Tibial nerve (tissue), 4 donors: ENCODE measurements around the gene TRDMT1. TPM values are rescaled to one million over a fixed set of nuclear protein-coding genes. Genes with fewer than 3 reads are reported as not detected.
A peak's percentile ranks its signal among the peaks of the same experiment; 100 is the strongest.

Source experiments
- DNase-seq, 2 donors: peaks; one replicate each; pipeline ENCODE4 v3.0.0-alpha.2; 2019; ENCODE audit warnings: low spot score in 2 of 2
- H3K27ac ChIP-seq, 4 donors: fragments of 200-600 bp; sonication (generic) in 3 of 4; one replicate each; pipeline ENCODE4 v1.5.1; 2017 to 2019; ENCODE audit warnings: mild to moderate bottlenecking in 1 of 4
- H3K27me3 ChIP-seq, 2 donors: fragments of 200-600 bp; sonication (generic) in 1 of 2; one replicate each; pipeline versions ENCODE4 v1.5.1 to v1.6.0; 2017 to 2019
- H3K36me3 ChIP-seq, 3 donors: fragments of 200-600 bp; sonication (generic); one replicate each; pipeline ENCODE4 v1.5.1; 2018 to 2019
- H3K4me1 ChIP-seq, 4 donors: fragments of 200-600 bp; sonication (generic) in 3 of 4; one replicate each; pipeline ENCODE4 v1.5.1; 2017 to 2019
- H3K4me3 ChIP-seq, 4 donors: fragments of 200-600 bp; sonication (generic) in 3 of 4; one replicate each; pipeline ENCODE4 v1.5.1; 2017 to 2019; ENCODE audit warnings: mild to moderate bottlenecking in 1 of 4, moderate library complexity in 1 of 4
- H3K9me3 ChIP-seq, 4 donors: fragments of 200-600 bp; sonication (generic) in 3 of 4; one replicate each; pipeline ENCODE4 v1.5.1; 2017 to 2019
- CTCF ChIP-seq, 5 experiments: fragments of 200-600 bp in 3 of 5; fragments of 450-650 bp in 2 of 5; sonication (generic) in 3 of 5; IDR thresholded peaks; one replicate each; pipeline ENCODE4 v1.5.1; 2016 to 2019; ENCODE audit warnings: antibody characterized with exemption in 5 of 5, mild to moderate bottlenecking in 3 of 5, moderate library complexity in 2 of 5
- EP300 ChIP-seq, 2 donors: sonication (generic); formaldehyde crosslinking; IDR thresholded peaks; one replicate each; pipeline ENCODE4 v1.6.1; 2017; ENCODE audit warnings: antibody characterized with exemption in 2 of 2, mild to moderate bottlenecking in 1 of 2
- POLR2A ChIP-seq, 2 donors: fragments of 450-650 bp; IDR thresholded peaks; one replicate each; pipeline ENCODE4 v1.6.1; 2017; ENCODE audit warnings: antibody characterized with exemption in 2 of 2, mild to moderate bottlenecking in 2 of 2, moderate library complexity in 2 of 2
- WGBS, 2 donors: methylation state at CpG; one replicate each; pipeline ENCODE4 v1.1.5; 2018; 5-methylcytosine and 5-hydroxymethylcytosine counted together
- total RNA-seq, 4 donors: library from RNA; depleted of rRNA; stranded (reverse); fragments of >200 nt; gene quantifications; one replicate each; pipeline ENCODE4 v1.1.0, GENCODE V29; 2016

TRDMT1 gene
- total RNA-seq, 4 donors from 2014 or later = 12.9 to 17.5 (median 16.0) TPM

GRCh38 chr10:17228091-17229015 is 26.9 kb upstream of the TRDMT1 start, which contains the start of gene VIM:
Gene VIM (plus strand): TSS chr10:17228241. CDS start chr10:17229423, 1,182 bp downstream.
- peak; percentile 87 to 88 for DNase-seq
- peaks cover 5 to 41% (median 10%) of the 10 kb centered on the region in 3 donors for H3K36me3 ChIP-seq
- H3K27me3 ChIP-seq = no peaks in the 10 kb centered on the region
- no peaks in the 10 kb centered on the region for H3K9me3 ChIP-seq
- 0 to 1% methylated on average over 69 to 77 of the region's 77 CpGs for WGBS, 2 donors
- peak within 1 kb of the TSS; percentile 95 to 100 (median 98) for H3K27ac ChIP-seq
- TF ChIP-seq POLR2A (IDR thresholded peaks at IDR 0.05) = peak; percentile 37 to 71
- TF ChIP-seq CTCF (IDR thresholded peaks at IDR 0.05) = peak in 2 of 5 experiments; percentile 46 to 50
- TF ChIP-seq EP300 (IDR thresholded peaks at IDR 0.05) = peak; percentile 37 to 94
- peak within 1 kb of the TSS; percentile 78 to 96 (median 92) for H3K4me3 ChIP-seq
- H3K4me1 ChIP-seq = peaks cover 0 to 43% (median 21%) of the 10 kb centered on the region in 4 donors

- Histone ChIP-seq H3K27ac (peak overlapping the region; percentile 95 to 100 (median 98)), H3K27me3 (no peaks in the 10 kb centered on the region), H3K4me3 (peak overlapping the region; percentile 78 to 96 (median 92)), H3K9me3 (no peaks in the 10 kb centered on the region), H3K4me1 (peaks cover 0 to 42% (median 14%) of the 10 kb centered on the region in 4 donors), H3K36me3 (peaks cover 4 to 32% (median 4%) of the 10 kb centered on the region in 3 donors)
- no peak for TF ChIP-seq EP300 (IDR thresholded peaks at IDR 0.05)
- no peak for TF ChIP-seq POLR2A (IDR thresholded peaks at IDR 0.05)
- peak; percentile 29 to 74 (median 61) for TF ChIP-seq CTCF (IDR thresholded peaks at IDR 0.05)
- DNase-seq = no peak
- WGBS, 2 donors = 4% methylated on average over 12 of the region's 12 CpGs
Observed at GRCh38 chr10:17227367-17228090, 26.1 kb upstream of the TRDMT1 start.

- Histone ChIP-seq H3K27ac (peak overlapping the region; percentile 95 to 100 (median 98)), H3K9me3 (no peaks in the 10 kb centered on the region), H3K4me1 (peaks cover 0 to 42% (median 11%) of the 10 kb centered on the region in 4 donors), H3K4me3 (peak overlapping the region; percentile 78 to 96 (median 92)), H3K27me3 (no peaks in the 10 kb centered on the region), H3K36me3 (peaks cover 2 to 26% (median 4%) of the 10 kb centered on the region in 3 donors)
- 51 to 56% methylated on average over 8 of the region's 8 CpGs for WGBS, 2 donors
- no peak for DNase-seq
- TF ChIP-seq CTCF (IDR thresholded peaks at IDR 0.05) (no peak), EP300 (IDR thresholded peaks at IDR 0.05) (peak in 1 of 2 donors; percentile 22), POLR2A (IDR thresholded peaks at IDR 0.05) (no peak)
Observed at GRCh38 chr10:17226891-17227303, 25.4 kb upstream of the TRDMT1 start.

GRCh38 chr10:17225808-17226207 is 24.3 kb upstream of the TRDMT1 start:
- Histone ChIP-seq H3K36me3 (peaks cover 0 to 15% (median 4%) of the 10 kb centered on the region in 3 donors), H3K27ac (peak overlapping the region; percentile 95 to 100 (median 98)), H3K9me3 (no peaks in the 10 kb centered on the region), H3K4me3 (no peak overlapping the region), H3K27me3 (no peaks in the 10 kb centered on the region), H3K4me1 (peaks cover 0 to 39% (median 11%) of the 10 kb centered on the region in 4 donors)
- no peak for TF ChIP-seq CTCF (IDR thresholded peaks at IDR 0.05)
- no peak for TF ChIP-seq POLR2A (IDR thresholded peaks at IDR 0.05)
- no peak for TF ChIP-seq EP300 (IDR thresholded peaks at IDR 0.05)
- 63 to 67% methylated on average over 4 of the region's 4 CpGs for WGBS, 2 donors
- DNase-seq = no peak
